Activated naive CD4-positive, alpha-beta T cell treated with anti-CD3 and anti-CD28 coated beads, Interleukin-2, amount 50 U/mL, for 24 hours (primary cell): ENCODE results near the gene MDN1.
"Not testable (repeated sequence)": the region's sequence is repeated elsewhere in the genome, so short reads cannot be mapped to it uniquely, and the experiment has no call there.

Source experiments
- H3K27ac Mint-ChIP-seq: one replicate; pipeline ENCODE4 v1.8.0; 2021; ENCODE audit warnings: mild to moderate bottlenecking, mixed read lengths
- H3K27me3 Mint-ChIP-seq: one replicate; pipeline ENCODE4 v1.8.0; 2021; ENCODE audit warnings: mixed read lengths
- H3K36me3 Mint-ChIP-seq: one replicate; pipeline ENCODE4 v1.8.0; 2021; ENCODE audit warnings: mixed read lengths
- H3K4me1 Mint-ChIP-seq: one replicate; pipeline ENCODE4 v1.8.0; 2021; ENCODE audit warnings: mixed read lengths
- H3K4me3 Mint-ChIP-seq: one replicate; pipeline ENCODE4 v1.8.0; 2021; ENCODE audit warnings: mild to moderate bottlenecking, mixed read lengths
- H3K9me3 Mint-ChIP-seq: one replicate; pipeline ENCODE4 v1.8.0; 2021; ENCODE audit warnings: mixed read lengths

The MDN1 gene

DNA sequence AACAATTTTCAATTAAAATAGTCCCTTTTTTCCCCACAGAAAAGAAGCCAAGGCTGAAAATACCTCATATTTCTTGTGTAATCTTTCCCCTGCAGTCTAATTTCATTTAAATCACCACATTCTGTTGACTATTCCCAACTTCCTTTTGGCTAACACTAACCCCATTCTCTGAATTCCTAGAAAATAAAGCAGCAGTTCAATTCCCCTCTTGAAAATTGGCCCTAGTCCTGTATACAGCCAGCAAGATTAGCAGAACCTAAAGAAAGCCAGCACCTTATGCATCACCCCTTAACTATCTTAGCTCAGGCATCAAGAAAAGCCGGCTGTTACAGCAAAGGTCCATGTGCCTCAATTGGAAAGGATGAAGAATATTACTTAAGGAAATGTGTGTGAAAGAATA is 69.7 kb downstream of the MDN1 start:
- Mint-ChIP-seq H3K27ac (no peak overlapping the region), H3K36me3 (peaks cover 15% of the 10 kb centered on the region), H3K9me3 (no peaks in the 10 kb centered on the region), H3K4me3 (no peak overlapping the region), H3K4me1 (no peaks in the 10 kb centered on the region), H3K27me3 (no peaks in the 10 kb centered on the region)

- no peaks in the 10 kb centered on the region for H3K4me1 Mint-ChIP-seq
- no peak overlapping the region for H3K4me3 Mint-ChIP-seq
- H3K27me3 Mint-ChIP-seq: no peaks in the 10 kb centered on the region
- no peaks in the 10 kb centered on the region for H3K9me3 Mint-ChIP-seq
- H3K27ac Mint-ChIP-seq: no peak overlapping the region
- peaks cover 10% of the 10 kb centered on the region for H3K36me3 Mint-ChIP-seq
These were observed 73.9 kb downstream of the MDN1 start for GRCh38 chr6:89745716-89746115.

DNA sequence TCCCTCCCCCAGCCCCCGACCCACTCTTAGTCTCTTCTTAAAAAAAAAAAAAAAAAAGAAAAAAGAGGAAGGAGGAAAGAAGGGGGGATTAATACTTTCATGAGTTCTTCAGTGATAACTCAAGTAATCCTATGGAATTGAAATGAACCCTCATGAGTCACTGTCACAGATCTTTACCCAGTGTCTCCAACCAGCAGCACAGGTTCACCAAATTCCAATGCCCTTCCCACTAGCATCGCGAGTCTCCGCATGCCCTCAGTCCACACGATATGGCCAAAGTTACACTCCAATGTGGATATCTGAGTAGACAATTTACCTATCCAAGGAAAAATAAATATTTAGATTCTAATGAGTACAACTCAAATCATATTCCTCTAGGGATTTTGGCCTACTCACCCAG is 74.5 kb downstream of the MDN1 start:
- Mint-ChIP-seq H3K9me3 (no peaks in the 10 kb centered on the region), H3K36me3 (peaks cover 16% of the 10 kb centered on the region), H3K4me3 (no peak overlapping the region), H3K4me1 (no peaks in the 10 kb centered on the region), H3K27me3 (no peaks in the 10 kb centered on the region), H3K27ac (no peak overlapping the region)

GRCh38 chr6:89736893-89737292 is 82.7 kb downstream of the MDN1 start:
- Mint-ChIP-seq H3K4me3 (no peak overlapping the region), H3K4me1 (no peaks in the 10 kb centered on the region), H3K27me3 (no peaks in the 10 kb centered on the region), H3K36me3 (peaks cover 33% of the 10 kb centered on the region), H3K27ac (no peak overlapping the region), H3K9me3 (no peaks in the 10 kb centered on the region)

- peaks cover 39% of the 10 kb centered on the region for H3K36me3 Mint-ChIP-seq
- no peak overlapping the region for H3K27ac Mint-ChIP-seq
- H3K9me3 Mint-ChIP-seq: no peaks in the 10 kb centered on the region
- H3K27me3 Mint-ChIP-seq: no peaks in the 10 kb centered on the region
- H3K4me3 Mint-ChIP-seq: no peak overlapping the region
- no peaks in the 10 kb centered on the region for H3K4me1 Mint-ChIP-seq
These were observed 85.1 kb downstream of the MDN1 start for GRCh38 chr6:89734526-89734925.

GRCh38 chr6:89731924-89732567 is 87.5 kb downstream of the MDN1 start:
- no peaks in the 10 kb centered on the region for H3K27me3 Mint-ChIP-seq
- no peak overlapping the region for H3K27ac Mint-ChIP-seq
- peaks cover 41% of the 10 kb centered on the region for H3K36me3 Mint-ChIP-seq
- H3K4me3 Mint-ChIP-seq: no peak overlapping the region
- H3K4me1 Mint-ChIP-seq: no peaks in the 10 kb centered on the region
- no peaks in the 10 kb centered on the region for H3K9me3 Mint-ChIP-seq

DNA sequence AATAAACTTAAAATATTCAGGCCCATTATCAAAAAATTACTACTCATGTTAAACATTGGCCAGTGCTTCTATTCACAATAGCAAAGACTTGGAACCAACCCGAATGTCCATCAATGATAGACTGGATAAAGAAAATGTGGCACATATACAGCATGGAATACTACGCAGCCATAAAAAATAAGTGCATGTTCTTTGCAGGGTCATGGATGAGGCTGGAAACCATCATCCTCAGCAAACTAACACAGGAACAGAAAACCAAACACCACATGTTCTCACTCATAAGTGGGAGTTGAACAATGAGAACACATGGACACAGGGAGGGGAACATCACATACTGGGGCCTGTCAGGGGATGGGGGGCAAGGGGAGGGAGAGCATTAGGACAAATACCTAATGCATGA is 88.3 kb downstream of the MDN1 start:
- not testable (repeated sequence) for H3K27me3 Mint-ChIP-seq, H3K4me1 Mint-ChIP-seq, H3K27ac Mint-ChIP-seq, H3K4me3 Mint-ChIP-seq, H3K9me3 Mint-ChIP-seq
- H3K36me3 Mint-ChIP-seq: peaks cover 45% of the 10 kb centered on the region

- no peaks in the 10 kb centered on the region for H3K9me3 Mint-ChIP-seq
- H3K36me3 Mint-ChIP-seq: peaks cover 42% of the 10 kb centered on the region
These were observed 89.8 kb downstream of the MDN1 start for GRCh38 chr6:89729818-89730217.

GRCh38 chr6:89727501-89727900 is 92.1 kb downstream of the MDN1 start:
- H3K9me3 Mint-ChIP-seq: no peaks in the 10 kb centered on the region
- peaks cover 42% of the 10 kb centered on the region for H3K36me3 Mint-ChIP-seq
- no peak overlapping the region for H3K4me3 Mint-ChIP-seq
- H3K4me1 Mint-ChIP-seq: no peaks in the 10 kb centered on the region
- no peak overlapping the region for H3K27ac Mint-ChIP-seq
- no peaks in the 10 kb centered on the region for H3K27me3 Mint-ChIP-seq

More at GRCh38 chr6:89729818-89730217, 89.8 kb downstream of the MDN1 start:
- H3K27me3 Mint-ChIP-seq: no peaks in the 10 kb centered on the region
- H3K27ac Mint-ChIP-seq: no peak overlapping the region
- no peak overlapping the region for H3K4me3 Mint-ChIP-seq
- H3K4me1 Mint-ChIP-seq: no peaks in the 10 kb centered on the region

GRCh38 chr6:89724981-89725380 is 94.6 kb downstream of the MDN1 start:
- Mint-ChIP-seq H3K27ac (no peak overlapping the region), H3K9me3 (no peaks in the 10 kb centered on the region), H3K36me3 (peaks cover 30% of the 10 kb centered on the region), H3K27me3 (no peaks in the 10 kb centered on the region), H3K4me3 (no peak overlapping the region), H3K4me1 (no peaks in the 10 kb centered on the region)

DNA sequence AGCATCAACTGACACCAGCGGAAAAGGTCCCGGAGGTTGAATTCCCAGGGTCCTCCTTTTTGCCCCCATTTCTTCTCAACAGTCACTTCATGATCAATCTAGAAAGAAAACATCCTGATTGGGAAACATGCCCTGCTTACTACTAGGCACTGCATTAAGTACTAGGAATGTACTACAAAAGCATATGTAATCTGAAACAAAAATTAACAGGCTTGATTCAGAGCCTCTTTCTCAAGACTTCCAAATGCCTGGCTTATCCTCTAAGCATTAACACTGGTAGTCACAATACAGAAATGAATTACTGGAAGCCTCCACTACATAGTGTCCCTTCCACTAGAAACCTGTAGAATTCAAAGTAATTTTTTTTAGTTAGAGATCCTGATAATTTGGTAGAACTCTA is 96.5 kb downstream of the MDN1 start:
- no peak overlapping the region for H3K27ac Mint-ChIP-seq
- no peak overlapping the region for H3K4me3 Mint-ChIP-seq
- no peaks in the 10 kb centered on the region for H3K9me3 Mint-ChIP-seq
- peaks cover 28% of the 10 kb centered on the region for H3K36me3 Mint-ChIP-seq
- H3K27me3 Mint-ChIP-seq: no peaks in the 10 kb centered on the region
- no peaks in the 10 kb centered on the region for H3K4me1 Mint-ChIP-seq

- Mint-ChIP-seq H3K4me1 (no peaks in the 10 kb centered on the region), H3K27ac (no peak overlapping the region), H3K27me3 (no peaks in the 10 kb centered on the region), H3K9me3 (no peaks in the 10 kb centered on the region), H3K36me3 (peaks cover 29% of the 10 kb centered on the region), H3K4me3 (no peak overlapping the region)
These were observed 103.1 kb downstream of the MDN1 start for GRCh38 chr6:89716532-89716931.

DNA sequence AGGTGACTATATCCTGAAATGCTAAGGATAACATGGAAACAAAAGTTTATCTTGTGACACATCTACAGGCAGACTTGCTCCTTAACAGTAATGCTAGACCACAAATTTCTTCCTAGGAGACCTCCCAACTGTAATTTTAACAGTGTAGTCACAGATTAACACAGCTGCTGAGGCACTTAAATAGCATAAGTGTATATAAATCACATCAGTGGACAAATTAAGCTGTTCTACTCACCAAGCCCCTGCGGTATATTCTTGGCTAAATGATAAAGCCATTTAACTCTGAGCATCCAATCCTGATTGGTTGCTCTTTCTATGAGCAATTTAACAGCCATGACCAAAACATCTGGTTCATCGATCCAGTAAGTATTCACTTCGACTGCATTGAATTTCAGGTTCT is 107.8 kb downstream of the MDN1 start:
- Mint-ChIP-seq H3K27ac (no peak overlapping the region), H3K9me3 (no peaks in the 10 kb centered on the region), H3K36me3 (peaks cover 37% of the 10 kb centered on the region), H3K27me3 (no peaks in the 10 kb centered on the region), H3K4me1 (no peaks in the 10 kb centered on the region), H3K4me3 (no peak overlapping the region)

GRCh38 chr6:89708316-89708715 is 111.3 kb downstream of the MDN1 start:
- Mint-ChIP-seq H3K27me3 (no peaks in the 10 kb centered on the region), H3K4me1 (no peaks in the 10 kb centered on the region), H3K36me3 (peaks cover 34% of the 10 kb centered on the region), H3K4me3 (no peak overlapping the region), H3K27ac (no peak overlapping the region), H3K9me3 (no peaks in the 10 kb centered on the region)

DNA sequence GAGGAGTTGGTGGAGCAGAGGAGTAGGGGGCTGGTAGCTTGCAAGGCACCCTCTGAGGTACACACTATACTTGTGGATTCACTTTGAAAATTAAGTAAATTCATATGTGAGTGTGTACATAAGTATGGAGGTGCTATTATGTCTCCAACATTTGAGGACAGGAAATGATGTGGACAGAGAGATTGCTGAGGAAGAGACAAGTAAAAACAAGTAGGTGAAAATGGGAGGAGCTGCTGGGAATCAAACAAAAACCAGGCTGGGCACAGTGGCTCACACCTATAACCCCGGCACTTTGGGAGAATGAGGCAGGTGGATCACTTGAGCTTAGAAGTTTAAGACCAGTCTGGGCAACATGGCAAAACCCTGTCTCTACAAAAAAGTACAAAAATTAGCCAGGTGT is 111.8 kb downstream of the MDN1 start:
- H3K4me1 Mint-ChIP-seq: no peaks in the 10 kb centered on the region
- H3K27ac Mint-ChIP-seq: no peak overlapping the region
- peaks cover 34% of the 10 kb centered on the region for H3K36me3 Mint-ChIP-seq
- no peaks in the 10 kb centered on the region for H3K9me3 Mint-ChIP-seq
- H3K4me3 Mint-ChIP-seq: no peak overlapping the region
- H3K27me3 Mint-ChIP-seq: no peaks in the 10 kb centered on the region

DNA sequence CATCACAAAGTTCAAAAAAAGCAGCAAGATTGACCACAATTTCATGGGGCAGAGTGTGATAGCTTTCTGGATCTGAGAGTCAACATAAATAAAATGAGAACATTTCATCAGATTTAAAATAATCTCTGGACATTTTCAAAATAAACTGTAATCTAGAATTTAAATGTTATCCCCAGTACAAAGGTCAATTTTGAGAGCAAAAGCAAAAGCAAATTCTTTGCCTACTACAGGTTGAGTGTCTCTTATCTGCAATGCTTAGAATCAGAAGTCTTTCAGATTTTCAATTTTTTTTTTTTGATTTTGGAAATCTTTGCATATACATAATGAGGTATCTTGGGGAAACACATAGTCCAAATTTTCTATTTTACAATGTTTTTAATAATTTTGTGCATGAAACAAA is 113.5 kb downstream of the MDN1 start:
- Mint-ChIP-seq H3K4me3 (no peak overlapping the region), H3K36me3 (peaks cover 38% of the 10 kb centered on the region), H3K4me1 (no peaks in the 10 kb centered on the region), H3K27me3 (no peaks in the 10 kb centered on the region), H3K9me3 (no peaks in the 10 kb centered on the region), H3K27ac (no peak overlapping the region)

- no peaks in the 10 kb centered on the region for H3K27me3 Mint-ChIP-seq
- no peaks in the 10 kb centered on the region for H3K9me3 Mint-ChIP-seq
- no peak overlapping the region for H3K4me3 Mint-ChIP-seq
- H3K4me1 Mint-ChIP-seq: no peaks in the 10 kb centered on the region
- peaks cover 27% of the 10 kb centered on the region for H3K36me3 Mint-ChIP-seq
- H3K27ac Mint-ChIP-seq: no peak overlapping the region
These were observed 116.3 kb downstream of the MDN1 start for GRCh38 chr6:89703292-89703691.
